Superior temporal gyrus (tissue), 1 donor: ENCODE results near the gene SSTR4.

ENCODE experiments used
- DNase-seq: peaks from one replicate; pipeline ENCODE4 v3.0.0-alpha.2; 2016; ENCODE audit errors: extremely low spot score

SSTR4 gene

GRCh38 chr20:23086931-23087411 is 51.9 kb downstream of the SSTR4 start:
- DNase-seq, result no peak

GRCh38 chr20:23087587-23088251 is 52.6 kb downstream of the SSTR4 start:
- no peak for DNase-seq
